GM21360 (cell line): ENCODE measurements around the gene ARAP1.

ENCODE experiments used
- ATAC-seq: cut with Tn5 transposase; IDR thresholded peaks from one replicate; pipeline ENCODE4 v1.9.1; 2021; ENCODE audit warnings: mild to moderate bottlenecking, moderate library complexity; ENCODE audit not compliant: unreplicated experiment

Gene ARAP1

DNA sequence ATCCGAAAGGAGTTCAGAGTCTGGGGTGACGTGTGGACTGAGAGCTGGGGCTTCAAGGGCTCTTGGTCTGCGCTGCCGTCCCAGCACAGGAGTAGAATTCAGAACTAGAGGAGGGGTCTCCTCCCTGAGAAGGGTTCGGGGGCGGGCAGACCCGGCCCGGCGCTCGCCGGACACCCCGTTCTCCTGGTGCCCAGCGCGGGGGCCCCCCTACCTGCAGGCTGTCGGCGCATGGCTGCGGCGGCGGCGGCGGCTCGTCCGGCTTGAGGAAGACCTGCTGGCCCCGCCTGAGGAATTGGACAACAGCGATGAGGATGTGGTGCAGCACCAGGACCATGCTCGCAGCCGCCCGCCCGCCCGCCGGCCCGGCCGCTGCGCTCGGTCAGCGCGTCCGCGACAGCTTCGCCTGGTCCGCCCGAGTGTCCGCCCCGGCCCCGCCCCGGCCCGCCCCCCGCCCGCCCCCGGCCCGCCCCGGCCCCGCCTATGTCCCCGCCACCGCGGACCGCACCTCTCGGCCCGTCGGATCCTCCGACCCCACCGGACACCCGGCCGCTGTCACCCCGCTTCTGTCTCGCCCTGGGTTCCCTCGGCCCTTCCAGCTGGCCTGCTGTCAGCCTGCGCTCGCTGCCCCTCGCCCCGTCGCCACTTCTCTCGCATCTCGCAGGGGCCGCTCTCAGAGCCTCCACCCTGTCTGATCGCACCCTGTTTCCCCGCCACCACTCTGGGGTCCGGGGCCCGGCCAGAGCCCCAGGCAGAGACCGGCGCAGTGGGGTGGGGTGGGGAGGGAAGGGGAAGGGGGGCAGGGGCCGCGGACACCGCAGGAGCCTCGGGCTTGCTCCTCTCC is 109.9 kb downstream of the ARAP1 start:
- no peak for ATAC-seq

DNA sequence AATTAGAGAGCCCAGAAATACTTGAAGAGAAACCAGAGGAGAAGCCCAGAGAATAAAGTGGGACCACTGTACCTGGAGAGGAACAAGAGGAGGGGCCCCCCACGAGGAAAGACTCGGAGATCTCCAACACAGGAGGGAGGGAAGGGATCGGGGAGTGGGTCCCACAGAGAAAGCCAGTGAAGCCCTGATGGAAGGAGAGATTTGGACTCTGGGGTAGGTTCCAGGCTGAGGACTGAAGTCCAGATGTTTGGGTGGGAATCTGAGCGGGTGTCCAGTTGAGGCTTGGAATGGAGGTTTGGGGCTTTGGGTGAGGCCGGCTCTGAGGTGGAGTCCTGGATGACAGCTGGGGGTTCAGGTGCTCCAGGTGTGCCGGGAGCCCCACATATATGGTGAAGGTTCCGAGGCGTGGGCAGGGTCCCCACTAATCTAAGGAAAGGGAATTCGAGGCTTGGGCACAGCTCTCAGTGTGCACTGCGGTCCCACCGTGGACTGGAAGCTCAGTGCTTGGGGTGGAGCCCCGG is 110.6 kb downstream of the ARAP1 start:
- ATAC-seq = no peak

DNA sequence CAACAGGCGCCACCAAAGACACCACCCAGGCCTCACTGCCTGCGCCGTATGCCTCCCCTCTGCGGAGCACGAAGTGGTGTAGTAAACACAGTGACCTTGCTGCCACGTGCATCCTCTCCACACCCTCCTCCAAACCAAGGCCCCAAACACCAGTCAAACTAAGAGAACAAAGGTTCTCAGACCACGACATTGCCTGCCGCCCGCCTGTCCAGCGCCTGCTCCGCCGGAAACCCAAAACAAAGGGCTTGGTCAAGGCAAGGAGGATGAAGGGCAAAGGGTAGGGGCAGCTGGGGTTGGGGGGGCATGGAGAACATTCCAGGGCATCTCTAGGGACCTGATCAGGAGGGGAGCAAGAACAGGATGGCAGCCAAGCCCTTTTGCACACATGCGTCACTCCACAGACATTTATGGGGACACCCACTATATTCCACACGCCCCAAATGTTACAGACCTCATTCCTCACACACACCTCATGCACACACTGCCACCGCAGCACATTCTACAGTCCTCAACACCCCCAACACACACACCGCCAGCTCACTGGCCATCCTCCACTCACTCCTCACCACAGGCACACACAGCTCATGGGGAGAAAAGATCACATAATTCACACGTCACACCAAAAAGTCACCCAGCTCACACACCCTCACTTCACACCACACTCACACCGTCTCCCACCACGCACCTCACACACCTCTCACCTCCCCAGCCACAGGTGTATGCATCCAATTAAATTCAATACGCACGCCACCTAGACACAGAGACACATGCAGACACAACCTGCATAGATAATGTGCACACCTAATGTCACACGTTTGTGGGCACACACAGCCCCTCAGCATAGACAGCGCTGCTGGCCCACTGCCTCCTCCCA is 112.5 kb downstream of the ARAP1 start:
- ATAC-seq = no peak

GRCh38 chr11:72637926-72638325 is 114.3 kb downstream of the ARAP1 start:
- ATAC-seq = no peak

- ATAC-seq = no peak
Observed at GRCh38 chr11:72637198-72637597, 115.0 kb downstream of the ARAP1 start.

GRCh38 chr11:72636376-72636775 is 115.8 kb downstream of the ARAP1 start:
- no peak for ATAC-seq

DNA sequence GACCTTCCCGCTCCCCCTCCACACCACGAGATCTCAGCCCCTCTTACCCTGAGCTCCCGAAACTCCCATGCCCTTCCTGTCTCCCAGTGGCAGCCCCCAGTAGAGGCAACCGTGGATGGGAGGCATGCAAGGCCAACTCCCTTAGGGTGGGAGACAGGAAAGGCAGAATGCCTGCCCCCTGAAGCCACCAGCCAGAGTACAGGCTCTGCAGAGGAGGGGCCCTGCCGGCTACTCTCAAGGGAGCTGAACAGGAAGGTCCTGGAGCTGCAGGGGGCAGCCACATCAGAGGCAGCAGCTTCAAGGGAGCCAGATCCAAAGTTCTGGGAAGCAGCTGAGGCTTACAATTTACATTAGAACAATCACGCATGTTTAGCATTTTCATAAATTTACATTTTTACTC is 116.3 kb downstream of the ARAP1 start:
- ATAC-seq = no peak

DNA sequence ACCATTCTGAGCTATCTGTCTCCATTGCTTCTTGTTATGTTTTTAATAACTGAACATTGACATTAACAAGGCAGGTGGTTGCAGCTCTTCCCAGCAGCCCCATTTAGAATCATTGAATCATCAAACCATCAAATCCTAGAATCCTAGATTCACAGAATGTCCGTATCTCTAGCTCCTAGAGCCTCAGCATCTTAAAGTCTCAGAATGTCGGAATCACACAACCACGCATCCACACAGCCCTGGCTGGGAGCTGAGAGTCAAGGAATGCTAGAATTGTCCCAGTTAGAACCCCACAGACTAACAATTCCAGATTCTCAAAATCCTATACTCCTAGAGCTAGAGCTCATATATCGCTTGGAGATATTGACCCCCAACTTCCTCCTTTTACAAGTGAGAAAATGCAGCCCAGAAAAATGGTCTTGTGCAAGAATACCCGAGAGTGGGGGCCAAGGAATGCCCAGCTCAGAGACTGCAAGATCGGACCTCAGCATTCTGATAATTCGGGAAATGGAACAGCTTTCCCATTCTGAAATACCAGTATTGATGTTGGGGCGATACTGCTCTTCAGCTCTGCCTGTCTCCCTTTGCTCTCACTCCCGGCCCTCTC is 116.8 kb downstream of the ARAP1 start:
- ATAC-seq = no peak
